DMS79 (cell line): Measurements from ENCODE around the gene ATP5PB.

ENCODE experiments used
- DNase-seq: peaks from one replicate; lab custom pipeline; 2025; lab: John Stamatoyannopoulos, UW

Gene ATP5PB, protein sequence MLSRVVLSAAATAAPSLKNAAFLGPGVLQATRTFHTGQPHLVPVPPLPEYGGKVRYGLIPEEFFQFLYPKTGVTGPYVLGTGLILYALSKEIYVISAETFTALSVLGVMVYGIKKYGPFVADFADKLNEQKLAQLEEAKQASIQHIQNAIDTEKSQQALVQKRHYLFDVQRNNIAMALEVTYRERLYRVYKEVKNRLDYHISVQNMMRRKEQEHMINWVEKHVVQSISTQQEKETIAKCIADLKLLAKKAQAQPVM

GRCh38 chr1:111448918-111449702 is at the start of gene ATP5PB, which contains the start of gene WDR77:
ATP5PB (plus strand) TSS chr1:111449464; CDS start chr1:111449542, 78 bp downstream.
WDR77 (minus strand) TSS chr1:111449256; CDS start chr1:111449169, 87 bp downstream.
- peak; percentile 98 for DNase-seq

DNA sequence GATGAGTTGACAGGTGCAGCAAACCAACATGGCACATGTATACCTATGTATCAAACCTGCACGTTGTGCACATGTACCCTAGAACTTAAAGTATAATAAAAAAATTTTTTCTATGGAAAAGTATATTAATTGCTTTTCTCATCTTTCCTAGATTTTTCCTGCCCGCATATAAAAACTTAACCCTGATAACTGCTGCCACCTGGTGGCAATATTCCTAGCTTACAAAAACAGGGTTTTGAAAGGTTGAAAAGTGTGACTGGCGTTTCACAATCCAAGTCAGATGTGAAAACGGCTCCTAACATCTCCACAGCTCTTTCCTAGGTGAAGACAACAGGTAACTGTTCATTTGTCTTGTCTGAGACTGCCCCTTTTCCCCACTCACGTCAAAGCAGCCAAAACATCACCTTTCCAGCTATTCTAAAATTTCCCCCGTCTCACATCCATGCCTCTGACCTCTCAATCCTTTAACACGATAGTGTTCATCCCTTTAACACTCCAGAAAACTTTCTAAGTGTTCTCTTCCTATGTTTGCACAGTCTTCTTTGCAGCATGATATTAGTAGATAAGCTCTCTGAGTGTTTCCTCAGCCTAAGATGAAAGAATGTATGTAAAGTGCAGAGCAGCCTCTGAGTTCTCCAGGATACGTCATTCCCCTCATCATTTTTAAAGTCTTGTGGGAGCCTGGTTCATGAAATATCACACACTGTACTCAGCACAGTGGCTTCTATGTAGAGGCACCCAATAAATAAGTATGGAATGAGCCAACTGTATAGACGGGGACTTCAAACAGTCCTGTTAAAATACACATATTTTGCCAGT is 49.3 kb upstream of the ATP5PB start:
- no peak for DNase-seq

DNA sequence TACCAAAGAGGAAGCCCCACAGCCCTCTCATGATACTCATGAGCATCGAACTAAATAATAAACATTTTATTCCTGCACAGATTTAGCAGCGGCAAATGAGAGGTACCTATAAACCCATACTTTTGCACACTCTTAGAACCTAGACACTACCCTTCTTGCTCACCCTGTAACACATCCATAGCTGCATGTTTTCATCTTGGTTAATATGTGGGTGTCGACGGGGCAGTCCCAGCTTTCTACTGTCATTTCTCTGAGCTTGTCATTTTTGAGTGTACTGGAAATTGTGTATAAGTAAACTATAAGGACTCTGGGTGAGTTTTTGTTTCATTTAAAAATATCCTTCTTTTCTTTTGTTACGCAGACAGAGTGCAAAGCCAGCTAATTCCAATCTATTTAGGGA is 47.2 kb upstream of the ATP5PB start:
- DNase-seq, result no peak

DNA sequence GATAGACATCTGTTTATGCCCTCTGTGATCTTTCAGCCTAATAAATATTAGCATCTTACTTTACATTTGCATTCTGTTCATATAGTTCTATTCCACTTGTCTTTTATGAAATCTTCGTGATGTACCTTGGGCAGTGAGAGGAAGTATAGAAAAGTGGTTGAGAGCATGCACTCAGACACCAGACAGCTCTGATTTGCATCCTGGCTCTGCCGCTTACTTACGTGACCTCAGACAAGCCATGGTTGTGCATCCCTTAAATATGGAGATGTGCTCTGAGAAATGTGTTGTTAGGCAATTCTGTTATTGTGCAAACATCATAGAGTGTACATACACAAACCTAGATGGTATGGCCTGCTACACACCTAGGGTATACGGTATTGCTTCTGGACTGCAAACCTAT is 44.7 kb upstream of the ATP5PB start:
- DNase-seq, result no peak

DNA sequence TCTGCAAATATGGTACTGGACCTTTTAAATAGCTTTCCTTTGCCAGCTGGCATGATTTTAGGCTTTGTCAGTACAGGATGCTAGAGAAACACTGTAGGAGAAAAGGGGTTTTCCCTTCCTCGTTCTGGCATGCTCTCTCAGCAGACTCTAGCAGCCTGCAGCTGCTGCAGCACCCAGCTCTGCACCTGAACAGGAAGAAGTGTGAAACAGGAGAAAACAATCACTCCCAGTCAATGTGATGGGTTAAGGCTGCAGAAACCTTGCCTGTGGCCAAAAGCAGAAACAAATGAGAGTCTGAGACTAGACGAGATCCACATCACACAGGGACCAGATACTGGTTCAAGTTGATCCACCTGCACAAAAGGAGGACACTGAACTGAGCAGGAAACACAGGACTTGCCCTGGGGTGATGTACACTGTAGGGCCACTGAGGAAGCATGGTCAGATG is 42.9 kb upstream of the ATP5PB start:
- no peak for DNase-seq

GRCh38 chr1:111407301-111407700 is 42.0 kb upstream of the ATP5PB start:
- DNase-seq, result no peak

- DNase-seq, result no peak
Measured at GRCh38 chr1:111412839-111413238, 36.4 kb upstream of the ATP5PB start.

DNA sequence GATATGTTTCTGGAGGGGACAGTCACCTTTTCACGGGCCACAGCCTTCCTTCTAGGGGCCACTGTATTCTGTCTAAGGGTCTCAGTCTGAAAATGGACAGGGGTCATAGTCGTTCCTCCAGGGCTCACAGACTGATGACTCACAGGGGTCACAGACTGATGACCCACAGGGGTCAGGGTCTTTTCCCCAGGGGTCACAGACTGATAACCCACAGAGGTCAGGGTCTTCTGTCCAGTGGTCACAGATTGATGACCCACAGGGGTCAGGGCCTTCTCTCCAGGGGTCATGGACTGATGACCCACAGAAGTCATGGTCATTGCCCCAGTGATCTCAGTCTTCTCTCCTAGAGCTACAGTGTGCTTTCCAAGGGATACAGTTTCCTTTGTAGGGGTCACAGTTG is 34.5 kb upstream of the ATP5PB start:
- no peak for DNase-seq

GRCh38 chr1:111415461-111415860 is 33.8 kb upstream of the ATP5PB start:
- no peak for DNase-seq

GRCh38 chr1:111417755-111418154 is 31.5 kb upstream of the ATP5PB start:
- no peak for DNase-seq

GRCh38 chr1:111419037-111419436 is 30.2 kb upstream of the ATP5PB start:
- DNase-seq, result no peak

DNA sequence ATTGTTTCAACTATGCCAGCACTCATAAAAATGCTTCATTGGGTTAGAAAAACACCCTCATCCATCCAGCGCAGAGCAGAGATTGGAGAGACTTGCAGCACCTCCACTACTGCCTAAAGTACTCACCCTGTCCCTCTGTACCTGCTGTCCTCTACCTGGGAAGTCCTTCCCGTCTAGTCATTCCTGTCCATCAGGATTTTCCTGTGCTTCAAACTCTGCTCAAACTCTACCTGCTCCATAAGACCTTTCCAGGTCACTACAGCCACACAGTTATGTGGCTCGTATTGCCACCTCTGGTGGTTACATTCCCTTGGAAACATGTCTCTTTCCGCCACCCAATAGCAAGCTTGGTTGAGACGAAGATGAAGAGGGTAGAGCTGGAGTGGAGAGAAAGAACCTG is 28.9 kb upstream of the ATP5PB start:
- DNase-seq, result no peak

DNA sequence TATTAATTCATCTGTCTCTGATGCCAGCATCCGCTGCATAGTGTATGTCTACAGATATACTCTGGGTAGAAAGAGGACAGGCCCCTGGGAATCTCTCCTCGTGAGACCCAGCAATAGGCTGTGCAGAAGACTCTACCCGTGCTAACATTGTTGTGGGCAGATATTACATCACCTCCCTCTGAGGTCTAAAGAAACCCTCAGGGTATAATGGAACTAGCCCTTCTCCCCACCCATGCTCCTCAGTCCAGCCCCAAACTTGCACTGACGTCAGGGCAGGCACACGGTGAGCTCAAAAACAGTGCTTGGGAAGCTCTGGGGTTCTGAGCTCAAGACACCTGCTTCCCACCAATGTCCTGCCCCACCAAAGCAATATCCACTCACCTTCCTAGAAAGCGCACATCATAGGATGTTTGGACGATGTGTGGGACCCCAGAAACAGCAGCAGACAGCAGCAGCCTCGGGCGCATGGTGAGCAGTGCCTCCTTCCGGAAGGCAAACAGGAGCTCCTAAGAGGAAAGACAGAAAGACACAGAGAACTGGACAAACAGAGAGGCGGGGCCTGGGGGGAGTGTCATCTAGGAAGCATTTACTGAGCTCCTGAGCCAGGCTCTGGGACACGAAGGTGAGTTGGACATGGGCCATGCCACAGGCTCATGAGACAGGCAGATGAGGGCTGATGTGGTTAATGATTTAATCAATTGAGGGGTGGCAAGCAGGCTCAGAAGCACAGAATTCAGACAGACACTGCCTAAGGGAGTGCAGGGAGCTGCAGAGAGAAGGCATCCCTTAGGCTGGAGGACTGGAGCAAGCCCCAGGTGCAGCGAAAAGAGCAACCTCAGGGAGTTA is 26.5 kb upstream of the ATP5PB start:
- DNase-seq, result no peak

DNA sequence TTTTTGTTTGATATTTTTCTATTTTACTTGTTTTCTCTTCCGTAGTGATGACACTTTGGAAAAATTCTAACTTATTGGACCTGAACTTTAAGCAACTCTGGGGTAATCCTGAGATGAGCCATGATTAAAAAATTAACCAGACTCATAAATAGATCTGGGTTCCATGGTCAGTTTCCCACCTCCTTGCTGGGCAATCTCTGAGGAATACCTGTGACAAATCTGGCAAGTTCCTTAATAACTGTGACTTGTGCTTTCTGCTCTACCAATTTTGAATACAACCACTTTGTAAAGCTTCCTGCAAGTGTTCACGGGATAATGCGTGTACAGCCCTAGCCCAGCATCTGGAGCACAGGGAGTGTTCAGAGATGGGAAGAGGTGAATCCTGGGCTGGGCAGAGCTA is 25.0 kb upstream of the ATP5PB start:
- no peak for DNase-seq

GRCh38 chr1:111436726-111437125 is 12.5 kb upstream of the ATP5PB start:
- DNase-seq, result no peak

DNA sequence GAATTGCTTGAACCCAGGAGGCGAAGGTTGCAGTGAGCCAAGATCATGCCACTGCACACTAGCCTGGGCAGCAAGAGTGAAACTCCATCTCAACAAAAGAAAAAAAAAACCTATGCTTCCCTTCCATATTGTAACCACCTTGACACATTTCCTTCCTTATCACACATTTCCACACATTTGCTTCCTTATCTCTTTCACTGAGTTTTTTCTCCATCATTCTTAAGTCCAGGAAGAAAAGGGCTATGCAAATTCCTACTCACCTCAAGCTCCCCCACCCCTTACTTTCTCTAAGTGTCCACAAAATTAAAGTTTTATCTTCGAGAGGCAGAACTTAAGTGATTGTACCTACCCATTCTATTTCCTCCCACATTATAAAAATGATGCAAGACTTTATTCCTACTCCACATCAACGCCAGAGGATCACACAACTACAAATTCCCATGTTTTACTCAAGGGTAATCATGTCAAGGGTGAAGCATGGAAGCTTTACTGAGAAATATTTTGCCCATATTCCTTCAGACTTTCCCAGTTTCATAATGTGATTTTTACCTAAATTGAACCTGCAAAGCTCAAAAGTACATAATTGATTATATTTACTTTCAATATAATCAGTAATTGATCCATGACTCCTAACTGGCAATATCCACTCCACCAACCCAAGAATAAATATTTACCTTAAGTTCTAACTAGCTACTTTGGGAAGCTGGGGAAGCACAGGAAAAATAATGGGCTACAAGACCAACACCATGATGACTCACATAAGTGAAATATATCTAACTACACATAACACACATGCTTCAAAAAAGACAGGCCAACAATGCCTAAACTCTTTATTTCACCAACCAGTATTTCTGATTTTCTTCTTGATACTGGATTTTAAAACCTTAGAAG is 9.6 kb upstream of the ATP5PB start:
- DNase-seq, result no peak

GRCh38 chr1:111441573-111442192 is 7.6 kb upstream of the ATP5PB start:
- DNase-seq, result no peak

- no peak for DNase-seq
Measured at GRCh38 chr1:111442457-111442856, 6.8 kb upstream of the ATP5PB start.

DNA sequence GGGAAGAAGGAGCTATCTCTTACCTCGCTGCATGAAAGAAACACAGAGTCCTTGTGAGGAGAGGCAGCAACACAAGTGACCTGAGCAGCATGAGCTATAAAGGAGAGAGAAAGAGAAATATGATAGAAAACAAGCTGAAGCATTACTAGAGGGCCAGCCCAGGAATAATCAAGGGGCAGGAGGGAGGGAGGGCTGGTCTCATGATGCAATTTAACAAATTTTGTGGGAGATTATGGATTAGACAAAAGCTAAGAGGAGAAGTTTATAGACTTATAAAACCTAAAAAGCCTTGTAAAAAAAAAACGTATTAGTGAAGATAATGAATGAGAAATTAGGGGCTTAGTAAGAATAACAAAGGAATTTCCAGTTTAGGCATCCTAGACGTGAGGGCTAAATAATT is 5.2 kb upstream of the ATP5PB start:
- no peak for DNase-seq

DNA sequence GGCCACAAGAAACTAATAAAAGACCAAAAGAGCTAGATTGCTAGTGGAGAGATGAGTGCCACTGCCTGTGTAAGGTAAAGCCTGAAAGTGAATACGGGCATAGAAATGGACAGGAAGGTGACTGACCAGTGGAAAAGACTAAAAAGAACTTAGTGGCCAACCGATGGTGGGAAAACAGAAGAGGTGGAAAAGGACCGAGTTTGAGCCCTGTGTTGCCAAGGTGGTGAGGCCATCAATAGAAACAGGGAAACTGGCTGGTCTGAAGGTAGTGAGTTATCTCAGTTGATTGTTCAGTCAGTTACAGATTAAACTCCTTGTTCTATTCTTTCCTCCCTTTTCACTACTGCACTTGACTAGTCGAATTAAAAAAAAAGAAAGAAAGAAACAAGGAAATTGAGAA is 2.7 kb upstream of the ATP5PB start:
- DNase-seq, result no peak
